EL (cell line): ENCODE results near the gene ONECUT2.
"Not testable (repeated sequence)": the region's sequence is repeated elsewhere in the genome, so short reads cannot be mapped to it uniquely, and the experiment has no call there.

Experiments used
- DNase-seq: peaks from one replicate; pipeline ENCODE4 v3.0.0-alpha.2; 2016

ONECUT2 gene

GRCh38 chr18:57434536-57435494, at the start of gene ONECUT2:
ONECUT2 (plus strand) TSS chr18:57435374; CDS start chr18:57435717, 343 bp downstream.
- DNase-seq: peak; percentile 90

- DNase-seq: no peak
These were observed 45.9 kb upstream of the ONECUT2 start for GRCh38 chr18:57389271-57389670.

- DNase-seq: no peak
These were observed 45.1 kb upstream of the ONECUT2 start for GRCh38 chr18:57390044-57390443.

GRCh38 chr18:57394749-57395148, 40.4 kb upstream of the ONECUT2 start:
- not testable (repeated sequence) for DNase-seq

DNA sequence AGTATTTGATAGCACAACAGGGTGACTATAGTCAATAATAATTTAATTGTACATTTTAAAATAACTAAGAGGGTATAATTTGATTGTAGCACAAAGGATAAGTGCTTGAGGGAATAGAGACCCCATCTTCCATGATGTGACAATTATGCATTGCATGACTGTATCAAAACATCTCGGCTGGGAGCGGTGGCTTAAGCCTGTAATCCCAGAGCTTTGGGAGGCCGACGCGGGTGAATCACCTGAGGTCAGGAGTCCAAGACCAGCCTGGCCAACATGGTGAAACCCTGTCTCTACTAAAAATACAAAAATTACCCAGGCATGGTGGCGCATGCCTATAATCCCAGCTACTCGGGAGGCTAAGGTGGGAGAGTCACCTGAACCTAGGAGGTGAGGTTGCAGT, 38.3 kb upstream of the ONECUT2 start:
- DNase-seq: not testable (repeated sequence)

GRCh38 chr18:57397440-57398132, 37.6 kb upstream of the ONECUT2 start:
- DNase-seq: peak; percentile 76

DNA sequence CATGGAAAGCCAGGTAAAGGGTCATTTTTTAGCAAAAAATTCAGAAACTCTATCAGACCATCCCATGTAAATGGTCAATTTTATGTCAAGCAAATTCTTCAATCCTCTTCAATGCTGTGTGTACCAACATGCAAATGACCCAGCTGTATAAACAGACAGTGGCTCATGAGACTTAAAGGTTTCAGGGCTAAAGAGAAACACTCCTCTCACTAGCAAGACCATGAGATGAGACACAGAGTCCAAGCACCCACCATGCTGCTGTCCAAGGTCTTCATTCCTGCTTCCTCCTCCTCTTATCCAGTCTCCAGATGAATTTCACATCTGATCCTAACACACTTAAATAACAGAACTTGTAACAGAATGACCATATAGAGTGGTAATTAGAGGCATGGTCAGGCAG, 30.8 kb upstream of the ONECUT2 start:
- DNase-seq: no peak

GRCh38 chr18:57409650-57410049, 25.5 kb upstream of the ONECUT2 start:
- no peak for DNase-seq

DNA sequence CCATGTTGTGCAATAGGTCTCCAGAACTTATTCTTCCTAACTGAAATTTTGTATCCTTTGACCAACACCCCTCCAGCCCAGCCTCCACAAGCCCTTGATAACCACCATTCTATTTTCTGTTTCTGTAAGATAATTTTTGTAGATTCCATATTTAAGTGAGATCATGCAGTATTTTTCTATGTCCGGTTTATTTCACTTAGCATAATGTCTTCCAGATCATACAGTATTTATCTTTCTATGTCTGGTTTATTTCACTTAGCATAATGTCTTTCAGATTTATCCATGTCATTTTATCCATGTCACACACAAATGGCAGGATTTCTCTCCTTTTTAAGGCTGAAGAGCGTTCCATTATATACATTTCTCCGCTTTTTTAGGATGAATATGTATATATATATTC, 24.4 kb upstream of the ONECUT2 start:
- DNase-seq: no peak

- no peak for DNase-seq
These were observed 18.6 kb upstream of the ONECUT2 start for GRCh38 chr18:57416542-57416941.

DNA sequence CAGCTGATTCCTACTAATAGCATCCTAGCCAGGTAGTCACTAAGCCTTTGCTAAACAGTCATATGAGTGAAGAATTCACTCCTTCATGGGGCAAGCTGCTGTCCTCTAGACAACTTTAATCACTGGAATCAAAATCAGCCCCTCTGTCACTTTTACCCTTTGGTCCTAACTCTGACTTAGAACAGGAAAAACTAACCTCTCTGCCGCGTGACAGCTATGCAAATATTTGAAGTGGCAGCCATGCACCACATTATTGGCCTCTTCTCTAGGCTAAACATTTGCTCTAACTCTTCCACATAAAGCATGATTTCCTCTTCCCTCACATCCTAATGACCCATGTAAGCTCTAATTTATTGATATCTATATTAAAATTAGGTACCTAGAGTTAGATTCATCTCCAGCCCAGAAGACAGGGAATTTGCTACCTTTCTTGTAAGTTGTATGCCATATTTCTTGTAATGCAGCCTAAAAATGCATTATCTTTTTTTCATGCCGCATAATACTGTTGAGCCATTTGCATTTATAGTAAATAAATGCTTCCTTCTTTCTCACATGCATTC, 12.8 kb upstream of the ONECUT2 start:
- no peak for DNase-seq

DNA sequence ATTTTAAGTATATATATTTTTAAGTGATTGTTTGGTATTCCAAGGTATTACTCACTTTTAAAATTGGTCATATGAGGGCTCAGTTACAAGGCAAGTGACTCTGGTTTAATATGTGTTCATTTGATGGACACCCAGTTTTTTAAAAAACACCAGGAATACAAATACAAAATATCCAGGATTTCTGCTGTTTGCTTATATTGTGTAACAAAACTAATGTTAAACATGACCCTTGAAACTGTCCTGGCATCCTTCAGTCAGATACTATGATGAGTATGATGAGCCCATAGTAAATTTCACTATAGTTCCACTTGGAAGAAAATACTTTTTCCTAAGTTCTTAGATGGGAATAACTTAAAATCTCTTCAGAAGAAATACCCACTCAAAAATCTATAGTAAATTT, 11.4 kb upstream of the ONECUT2 start:
- no peak for DNase-seq

DNA sequence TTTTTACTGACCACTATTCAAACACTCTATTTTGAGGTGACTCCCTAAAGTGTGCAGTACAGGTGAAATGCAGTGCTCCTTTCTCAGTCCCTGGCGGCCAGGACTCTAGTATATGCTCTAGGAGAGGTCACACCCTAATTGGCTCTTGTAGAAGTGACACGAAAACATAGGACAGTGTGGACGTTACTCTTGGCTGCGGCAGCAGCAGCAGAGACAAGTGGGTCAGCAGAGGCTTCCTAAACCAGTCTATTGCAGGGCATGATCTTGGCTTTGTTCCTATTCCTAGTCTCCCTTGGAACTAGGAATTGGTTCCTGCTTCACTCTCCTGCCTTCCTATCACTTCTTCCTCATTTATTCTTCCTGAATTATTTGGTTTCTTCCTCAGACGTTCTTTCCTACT, 10.1 kb upstream of the ONECUT2 start:
- no peak for DNase-seq

DNA sequence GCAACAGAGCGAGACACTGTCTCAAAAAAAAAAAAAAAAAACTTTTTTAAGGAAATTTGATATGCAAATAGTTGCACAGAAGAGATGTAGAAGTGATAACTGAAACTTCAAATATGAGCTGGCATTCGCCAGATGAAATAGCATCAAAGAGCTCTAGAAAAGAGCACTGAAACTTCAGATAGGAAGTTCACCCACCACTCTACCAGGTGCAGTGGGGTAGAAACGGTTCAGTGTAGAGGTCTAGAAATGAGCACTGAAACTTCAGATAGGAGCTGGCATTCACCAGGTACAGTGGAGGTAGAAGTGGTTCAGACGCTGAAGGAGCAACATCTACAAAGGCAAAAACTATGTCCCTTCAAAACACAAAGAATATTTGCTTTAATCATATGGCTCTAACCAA, 9.0 kb upstream of the ONECUT2 start:
- no peak for DNase-seq

DNA sequence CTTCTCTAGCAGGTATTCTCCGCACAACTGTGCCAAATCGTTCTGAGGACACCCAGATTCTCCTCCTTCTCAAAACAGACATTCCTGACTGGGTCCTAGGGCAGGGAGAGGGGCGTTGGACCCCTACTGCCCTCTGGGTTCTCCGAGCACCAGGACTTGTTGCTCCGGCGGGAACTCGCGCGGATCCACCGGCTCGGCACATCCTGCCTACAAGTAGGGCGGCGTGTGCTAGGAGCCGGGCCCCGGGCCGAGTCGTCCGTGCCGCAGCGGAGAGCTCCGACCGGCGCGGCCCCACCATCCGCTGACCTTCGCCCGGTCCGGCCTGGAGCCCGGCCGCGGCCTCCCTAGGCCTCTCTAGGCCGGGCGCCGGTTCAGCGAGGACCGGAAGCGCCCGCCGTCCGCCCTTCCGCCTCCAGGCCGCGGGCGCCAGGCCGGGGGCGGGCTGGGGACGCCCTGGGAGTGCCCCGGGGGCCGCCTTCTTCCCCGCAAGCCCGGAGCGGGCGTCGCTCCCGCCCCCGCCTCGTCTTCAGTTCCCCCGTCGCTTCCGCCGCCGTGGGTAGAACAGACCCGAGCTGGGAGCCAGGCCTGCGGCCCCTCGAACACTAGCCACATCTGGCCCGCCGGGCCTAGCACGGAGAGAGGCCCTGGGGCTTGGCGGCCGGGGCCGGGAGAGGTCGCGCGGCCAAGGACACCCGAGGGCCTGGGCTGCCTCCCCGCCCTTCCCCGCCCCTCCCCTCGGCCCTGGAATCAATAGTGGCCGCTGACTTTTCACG, 7.6 kb upstream of the ONECUT2 start:
- no peak for DNase-seq

- no peak for DNase-seq
These were observed 6.7 kb upstream of the ONECUT2 start for GRCh38 chr18:57428221-57429150.

- no peak for DNase-seq
These were observed 5.8 kb upstream of the ONECUT2 start for GRCh38 chr18:57429167-57430078.

DNA sequence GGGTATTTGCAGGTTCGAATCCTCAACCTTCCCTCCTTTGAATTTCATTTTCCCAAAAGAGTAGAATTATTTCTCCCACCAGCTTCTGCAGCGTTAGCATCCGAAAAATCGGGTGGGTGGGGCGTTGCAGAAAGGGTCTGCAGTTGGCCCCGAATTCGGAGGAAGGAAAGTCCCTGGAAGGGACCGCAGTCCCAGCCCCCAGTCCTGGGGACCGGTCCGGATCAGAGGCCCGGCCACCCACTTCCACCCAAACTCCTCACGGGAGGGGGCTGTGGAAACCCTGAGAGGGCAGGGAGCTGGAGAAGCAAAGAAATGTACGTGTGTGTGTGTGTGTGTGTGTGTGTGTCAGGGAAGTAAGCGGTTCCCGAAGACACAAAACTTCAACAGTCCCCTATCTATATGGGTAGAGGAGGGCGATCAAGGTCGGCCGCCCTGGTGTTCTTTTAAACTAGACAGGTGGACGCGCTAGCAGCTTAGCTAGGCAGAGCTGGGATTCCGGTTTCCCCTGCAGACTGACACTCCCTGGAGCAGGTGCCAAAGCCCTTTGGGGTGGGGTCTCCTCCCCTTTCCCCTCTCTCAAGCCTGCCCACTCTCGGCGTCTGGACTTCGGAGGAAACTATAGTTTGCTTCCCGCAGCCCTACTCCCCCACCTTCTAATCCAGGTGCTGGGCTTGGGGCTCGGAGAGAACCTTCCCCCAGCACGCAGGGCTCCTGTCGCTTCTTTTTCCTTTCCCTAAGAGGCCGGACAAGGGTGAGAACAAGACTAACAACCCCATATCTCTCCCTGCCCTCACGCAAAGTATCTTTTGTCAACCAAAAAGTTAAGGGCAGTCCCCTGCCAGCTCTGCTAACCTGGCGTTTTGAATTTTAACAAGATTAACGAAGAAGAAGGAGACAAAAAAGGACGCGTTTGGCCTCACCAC, 4.8 kb upstream of the ONECUT2 start:
- no peak for DNase-seq

DNA sequence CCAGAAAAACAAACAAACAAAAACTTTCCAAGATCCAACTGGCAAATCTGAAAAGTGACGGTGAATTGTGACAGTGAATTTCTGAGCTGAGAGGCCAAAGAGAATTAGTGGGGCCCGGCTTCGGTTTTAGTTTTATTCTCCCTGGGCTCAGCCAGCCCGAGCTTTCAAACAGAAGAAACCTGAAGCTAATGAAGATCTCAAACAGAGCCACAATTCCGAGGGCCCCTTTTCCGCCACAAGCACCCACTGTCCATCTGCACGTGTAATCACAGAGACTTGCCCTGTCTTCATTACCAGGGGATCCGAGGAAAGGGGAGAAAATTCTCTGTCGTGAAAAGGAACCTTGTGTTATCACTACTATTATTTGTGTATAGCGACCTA, 4.2 kb upstream of the ONECUT2 start:
- DNase-seq: no peak
